Kidney glomerular epithelial cell (primary cell): Measurements from ENCODE around the gene UTF1.

Source experiments
- DNase-seq: peaks from one replicate; lab custom pipeline; 2025; lab: John Stamatoyannopoulos, UW

The UTF1 gene

GRCh38 chr10:133196936-133197758 is 32.9 kb upstream of the UTF1 start:
- DNase-seq, result no peak

DNA sequence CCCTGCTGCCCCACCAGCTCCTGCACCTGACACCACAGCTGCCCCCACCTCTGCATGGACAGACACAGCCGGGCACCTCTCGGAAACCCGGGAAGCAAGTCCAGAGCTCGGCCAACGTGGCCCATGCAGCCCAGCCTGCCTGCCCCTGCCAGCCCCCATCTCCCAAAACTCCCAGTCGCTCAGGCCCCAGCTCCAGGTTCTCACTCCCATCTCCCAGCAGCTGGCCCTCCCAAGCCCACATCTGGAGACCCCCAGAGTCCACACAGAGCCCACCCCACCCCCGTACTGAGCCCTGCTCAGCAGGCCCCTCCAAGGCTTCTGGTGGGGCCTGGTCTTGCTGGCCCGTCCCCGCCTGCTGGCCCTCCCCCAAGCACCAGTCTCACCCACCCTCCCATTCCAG is 32.2 kb upstream of the UTF1 start:
- no peak for DNase-seq

DNA sequence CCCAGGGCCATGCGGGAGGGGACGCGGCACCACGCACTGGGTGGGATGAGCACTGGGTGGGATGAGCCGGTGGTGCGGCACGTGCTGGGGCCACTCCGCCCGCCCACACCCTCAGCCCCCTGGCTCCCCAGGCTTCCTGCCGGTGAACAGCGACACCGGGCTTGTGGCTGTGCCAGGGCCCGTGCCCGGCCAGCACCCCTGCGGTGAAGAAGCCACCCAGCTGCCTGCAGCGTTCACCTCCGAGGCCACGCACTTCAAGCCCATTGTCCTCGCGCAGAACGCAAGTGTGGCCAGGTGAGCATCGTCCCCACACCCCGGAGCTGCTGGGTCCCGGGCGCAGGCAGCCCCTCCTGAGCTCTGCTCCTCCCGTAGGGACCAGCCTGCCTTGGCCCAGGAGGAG is 31.8 kb upstream of the UTF1 start:
- no peak for DNase-seq

DNA sequence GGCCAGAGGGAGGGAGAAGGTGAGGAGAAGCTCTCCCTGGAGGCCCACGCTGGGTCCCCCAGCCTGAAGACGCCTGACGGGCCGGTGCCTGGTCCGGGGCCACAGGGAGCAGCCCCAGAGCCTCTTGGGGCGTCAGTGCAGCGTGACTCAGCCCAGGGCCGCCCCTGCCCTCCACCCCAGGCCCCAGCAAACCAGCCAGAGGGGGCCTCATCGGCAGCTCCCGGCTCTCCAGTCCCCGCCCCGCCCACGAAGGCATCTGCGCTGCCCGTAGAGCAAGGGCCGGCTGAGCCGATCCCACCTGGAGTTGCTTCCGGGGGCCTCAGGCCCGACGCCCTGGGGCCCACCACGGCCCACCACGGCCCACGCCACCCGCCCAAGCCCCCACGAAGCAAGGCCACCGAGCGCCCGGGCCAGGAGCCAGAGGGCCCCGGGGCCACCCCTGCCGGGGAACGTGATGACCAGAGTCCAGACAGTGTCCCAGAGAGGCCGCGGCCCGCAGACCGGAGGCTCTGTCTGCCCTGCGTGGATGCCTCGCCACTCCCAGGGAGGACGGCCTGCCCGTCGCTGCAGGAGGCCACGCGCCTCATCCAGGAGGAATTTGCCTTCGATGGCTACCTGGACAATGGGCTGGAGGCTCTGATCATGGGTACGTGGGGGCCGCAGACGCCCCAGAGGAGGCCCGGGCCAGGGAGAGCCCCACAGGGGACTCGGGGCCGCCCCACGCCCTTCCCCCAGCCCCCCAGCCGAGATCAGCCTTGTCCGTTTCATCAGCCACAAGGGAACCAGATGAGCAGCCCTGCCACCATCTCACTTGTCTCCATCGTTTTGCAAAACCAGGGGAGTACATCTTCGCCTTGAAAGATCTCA is 31.2 kb upstream of the UTF1 start:
- DNase-seq, result no peak

DNA sequence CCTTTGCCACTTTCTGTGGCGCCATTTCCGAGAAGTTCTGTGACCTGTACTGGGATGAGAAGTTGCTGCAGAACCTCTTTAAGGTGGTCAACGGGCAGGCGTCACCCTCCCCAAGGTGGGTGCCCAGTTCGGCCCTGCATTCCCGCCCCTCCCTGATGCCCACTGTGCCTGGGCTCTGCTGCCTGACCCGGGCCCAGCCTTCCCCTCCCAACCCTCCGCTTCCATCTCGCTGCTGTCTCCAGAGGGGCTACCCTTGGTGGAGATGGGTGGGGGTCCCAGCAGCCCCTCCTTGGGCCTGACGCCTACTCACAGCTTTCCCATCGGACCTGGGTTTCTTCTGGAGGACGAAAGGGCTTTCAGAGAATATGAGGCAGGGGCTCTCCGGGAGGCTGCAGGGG is 30.5 kb upstream of the UTF1 start:
- no peak for DNase-seq

- no peak for DNase-seq
These were observed 29.9 kb upstream of the UTF1 start for GRCh38 chr10:133199992-133200611.

- no peak for DNase-seq
These were observed 29.4 kb upstream of the UTF1 start for GRCh38 chr10:133200621-133201031.

- no peak for DNase-seq
These were observed 28.7 kb upstream of the UTF1 start for GRCh38 chr10:133201151-133201947.

DNA sequence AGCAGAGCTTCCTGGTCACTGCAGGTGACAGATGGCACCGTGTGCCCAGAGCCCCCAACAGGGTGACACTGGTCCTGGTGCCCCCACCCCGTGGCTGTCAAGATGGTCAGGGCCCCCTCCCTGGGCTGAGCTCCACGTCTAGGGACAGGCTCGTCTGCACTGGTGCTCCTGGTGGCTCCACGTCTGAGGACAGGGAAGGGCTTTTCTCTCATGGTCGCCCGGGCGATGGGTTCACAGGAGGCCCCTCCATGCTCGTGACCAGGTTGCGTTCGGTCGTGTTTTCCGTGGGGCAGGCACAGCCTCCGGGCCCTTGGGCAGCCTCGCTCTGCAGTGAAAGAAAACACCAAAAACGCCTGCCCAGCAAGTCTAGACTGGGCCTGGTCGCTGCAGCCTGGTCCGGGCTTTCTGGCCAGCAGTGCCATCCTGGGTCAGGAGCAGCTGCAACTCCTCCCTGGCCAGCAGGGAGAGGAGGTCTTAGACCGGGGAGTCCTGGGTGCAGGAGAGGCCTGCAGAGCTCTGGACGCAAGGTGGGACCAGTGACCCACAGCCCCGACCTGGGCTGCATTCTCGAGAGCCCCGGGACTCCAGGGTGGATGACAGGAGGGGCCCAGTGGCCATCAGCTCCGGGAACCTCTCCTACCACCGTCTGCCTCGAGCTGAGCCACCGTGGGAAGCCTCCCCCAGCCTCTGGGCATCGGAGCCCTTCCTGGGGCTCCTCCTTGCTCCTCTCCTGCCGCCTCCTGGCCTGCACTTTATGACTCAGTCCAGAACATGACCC is 27.9 kb upstream of the UTF1 start:
- no peak for DNase-seq

DNA sequence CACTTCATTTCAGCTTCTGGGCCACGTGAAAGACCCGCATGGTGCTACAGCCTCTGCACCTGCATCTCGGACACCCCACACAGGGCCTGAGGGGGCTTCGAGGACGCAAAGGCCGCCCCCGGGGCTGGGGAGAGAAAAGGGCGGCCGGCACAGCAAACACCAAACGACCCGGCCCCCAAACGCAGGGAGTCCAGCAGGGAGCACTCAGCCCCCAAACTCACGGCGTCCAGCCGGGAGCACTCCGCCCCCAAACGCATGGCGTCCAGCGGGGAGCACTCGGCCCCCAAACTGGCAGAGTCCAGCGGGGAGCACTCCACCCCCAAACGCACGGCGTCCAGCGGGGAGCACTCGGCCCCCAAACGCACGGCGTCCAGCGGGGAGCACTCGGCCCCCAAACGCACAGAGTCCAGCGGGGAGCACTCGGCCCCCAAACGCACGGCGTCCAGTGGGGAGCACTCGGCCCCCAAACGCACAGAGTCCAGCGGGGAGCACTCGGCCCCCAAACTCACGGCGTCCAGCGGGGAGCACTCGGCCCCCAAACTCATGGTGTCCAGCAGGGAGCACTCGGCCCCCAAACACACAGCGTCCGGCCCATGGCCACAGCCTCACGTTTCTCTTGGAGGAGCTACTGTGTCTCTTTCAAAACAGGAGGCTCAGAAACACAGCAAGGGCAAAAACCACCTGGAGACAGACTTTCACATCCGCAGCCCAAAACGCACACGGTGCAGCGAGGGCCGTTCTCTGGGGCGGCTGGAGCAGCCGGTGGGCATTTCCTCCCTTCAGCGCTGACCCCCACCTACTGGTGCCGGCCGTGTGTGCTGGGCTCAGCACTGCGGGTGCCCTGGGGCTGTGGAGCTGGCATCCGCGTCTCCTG is 27.0 kb upstream of the UTF1 start:
- no peak for DNase-seq

- DNase-seq, result no peak
These were observed 26.3 kb upstream of the UTF1 start for GRCh38 chr10:133203652-133204195.

- DNase-seq, result no peak
These were observed 25.6 kb upstream of the UTF1 start for GRCh38 chr10:133204226-133205015.

DNA sequence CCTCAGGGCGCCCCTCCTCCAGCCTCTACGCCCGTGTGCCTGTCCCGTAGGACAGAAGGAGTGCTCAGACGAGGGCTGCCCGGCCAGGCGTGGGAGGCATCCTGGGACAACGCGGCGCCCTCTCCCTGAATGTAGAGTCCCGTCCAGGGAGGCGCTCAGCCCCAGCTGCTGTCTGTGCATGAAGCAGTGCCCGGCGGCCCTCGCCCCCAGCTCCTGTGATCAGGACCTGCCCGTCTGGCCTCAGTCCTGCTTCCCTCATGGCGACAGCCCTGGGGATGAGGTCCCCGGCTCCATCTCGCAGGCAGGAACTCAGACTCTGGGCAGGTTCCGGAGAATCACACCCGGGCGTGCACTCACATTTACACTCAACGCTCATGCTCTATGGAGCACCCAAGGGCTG is 24.9 kb upstream of the UTF1 start:
- no peak for DNase-seq

GRCh38 chr10:133206356-133207040 is 23.5 kb upstream of the UTF1 start:
- DNase-seq, result no peak

DNA sequence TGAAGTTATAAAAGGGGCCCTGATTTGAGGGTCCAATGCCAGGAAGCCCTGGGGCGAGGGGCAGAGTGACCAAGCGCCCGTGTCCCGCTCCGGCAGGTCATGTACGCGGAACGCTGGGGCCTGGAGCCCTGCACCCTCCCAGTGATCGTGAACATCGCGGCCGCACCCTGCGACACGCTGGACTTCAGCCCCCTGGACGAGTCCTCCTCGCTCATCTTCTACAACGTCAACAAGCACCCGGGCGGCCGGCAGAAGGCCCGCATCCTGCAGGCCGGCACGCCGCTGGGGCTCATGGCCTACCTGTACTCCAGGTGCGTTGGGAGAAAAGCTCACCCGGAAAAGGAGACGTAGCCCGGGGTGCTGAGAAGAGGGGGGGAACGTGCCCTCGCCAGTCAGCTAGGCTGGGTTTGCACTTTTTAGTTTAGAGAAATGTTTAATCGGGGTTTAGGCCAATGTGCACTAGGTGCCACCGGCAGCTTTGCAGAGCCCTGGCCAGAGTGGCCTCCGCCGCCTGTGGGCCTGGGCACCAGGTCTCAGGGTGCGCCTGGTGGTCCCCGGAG is 22.9 kb upstream of the UTF1 start:
- no peak for DNase-seq

DNA sequence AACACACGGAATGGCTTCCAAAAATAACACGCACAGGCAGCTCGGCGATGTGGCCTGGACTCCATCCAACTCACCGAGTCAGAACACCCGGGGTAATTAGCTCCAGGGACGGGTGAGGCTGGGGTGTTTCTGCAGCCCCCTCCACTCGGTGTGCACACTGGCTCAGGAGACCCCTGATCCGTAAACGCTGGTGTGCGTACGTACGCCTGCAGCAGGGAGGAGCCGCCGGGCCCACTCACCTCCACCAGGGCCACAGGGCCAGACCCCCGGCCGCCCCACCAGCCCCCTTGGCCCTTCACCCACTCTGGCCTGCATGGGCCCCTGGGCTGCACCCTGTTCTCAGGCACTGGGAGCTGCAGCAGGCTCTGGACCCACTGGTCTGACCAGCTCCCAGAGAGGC is 22.4 kb upstream of the UTF1 start:
- DNase-seq, result no peak

DNA sequence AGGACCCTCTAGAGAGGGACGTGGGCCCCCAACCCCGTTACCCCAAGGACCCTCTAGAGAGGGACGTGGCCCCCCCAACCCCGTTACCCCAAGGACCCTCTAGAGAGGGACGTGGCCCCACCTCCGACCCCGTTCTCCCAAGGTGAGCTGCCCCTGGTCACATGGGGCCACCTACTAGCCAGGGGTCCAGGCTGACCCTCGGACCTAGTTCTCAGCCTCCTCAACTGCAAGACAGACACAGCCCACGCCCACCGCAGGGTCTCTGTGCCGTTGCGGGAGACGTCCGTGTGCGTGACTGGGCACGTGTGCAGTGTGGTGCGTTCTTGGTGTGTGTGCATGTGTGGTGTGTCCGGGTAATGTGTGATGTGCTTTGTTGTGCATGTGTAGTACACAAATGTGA is 21.6 kb upstream of the UTF1 start:
- DNase-seq, result no peak

GRCh38 chr10:133209117-133209516 is 20.9 kb upstream of the UTF1 start:
- no peak for DNase-seq
